HG02798 (cell line): Measurements from ENCODE around the gene LDLRAD4.
"Not testable (repeated sequence)": the region's sequence is repeated elsewhere in the genome, so short reads cannot be mapped to it uniquely, and the experiment has no call there.

Experiments used
- ATAC-seq: cut with Tn5 transposase; IDR thresholded peaks from one replicate; pipeline ENCODE4 v1.9.1; 2021; ENCODE audit warnings: mild to moderate bottlenecking; ENCODE audit not compliant: unreplicated experiment, poor library complexity

The LDLRAD4 gene

GRCh38 chr18:13589316-13589715 lies 370.8 kb downstream of the LDLRAD4 start:
- ATAC-seq = no peak

GRCh38 chr18:13589943-13590342 lies 371.4 kb downstream of the LDLRAD4 start:
- ATAC-seq = no peak

- no peak for ATAC-seq
These were observed 373.7 kb downstream of the LDLRAD4 start for GRCh38 chr18:13592246-13592645.

DNA sequence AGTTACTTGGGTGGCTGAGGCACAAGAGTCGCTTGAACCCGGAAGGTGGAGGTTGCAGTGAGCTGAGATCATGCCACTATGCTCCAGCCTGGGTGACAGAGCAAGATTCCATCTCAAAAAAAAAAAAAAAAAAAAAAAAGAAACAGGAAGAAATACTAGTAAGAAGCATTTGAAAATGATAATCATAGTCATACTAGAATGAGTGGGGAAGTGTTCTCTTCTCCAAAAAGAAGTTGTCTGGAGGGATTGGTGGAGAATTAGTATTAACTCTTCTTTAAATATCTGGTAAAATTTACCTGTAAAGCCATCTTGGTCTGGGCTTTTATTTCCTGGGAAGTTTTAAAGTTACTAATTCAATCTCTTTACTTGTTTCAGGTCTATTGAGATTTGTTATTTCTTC lies 376.0 kb downstream of the LDLRAD4 start:
- no peak for ATAC-seq

- ATAC-seq = no peak
These were observed 378.5 kb downstream of the LDLRAD4 start for GRCh38 chr18:13597068-13597467.

GRCh38 chr18:13598591-13598990 lies 380.0 kb downstream of the LDLRAD4 start:
- no peak for ATAC-seq

- no peak for ATAC-seq
These were observed 380.5 kb downstream of the LDLRAD4 start for GRCh38 chr18:13599031-13599430.

DNA sequence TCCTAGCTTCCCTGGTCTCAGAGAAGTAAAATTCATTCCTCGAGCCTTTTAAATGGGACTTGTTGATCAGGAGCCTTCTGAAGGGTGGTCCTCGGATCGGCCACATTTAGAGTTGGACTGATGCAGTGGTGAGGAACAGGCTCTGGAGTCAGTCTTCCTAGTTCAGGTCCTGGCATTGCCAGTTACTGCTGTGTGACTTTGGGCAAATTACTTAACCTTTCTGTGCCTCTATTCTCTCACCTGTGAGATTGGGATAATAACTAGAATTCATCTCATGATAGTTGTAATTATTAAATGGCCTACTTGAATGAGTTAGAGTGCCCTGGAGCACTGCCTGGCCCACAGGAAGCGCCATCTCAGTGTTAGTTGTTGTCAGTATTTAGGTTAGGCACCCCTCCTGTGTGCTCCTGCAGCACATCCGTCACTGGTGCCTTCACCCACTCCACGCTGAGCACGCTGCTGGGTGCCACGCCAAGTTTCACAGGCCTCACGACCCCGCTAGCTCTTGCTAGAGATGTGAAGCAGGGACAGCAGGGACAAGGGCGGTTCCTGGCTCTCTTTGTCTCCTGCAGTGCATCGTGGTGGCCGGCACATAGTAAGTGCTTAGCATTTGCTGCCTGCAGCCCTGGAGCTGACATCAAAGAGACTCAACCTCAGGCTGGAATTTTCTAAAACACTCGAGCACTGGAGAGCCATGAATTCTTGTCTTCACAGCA lies 384.9 kb downstream of the LDLRAD4 start:
- no peak for ATAC-seq

DNA sequence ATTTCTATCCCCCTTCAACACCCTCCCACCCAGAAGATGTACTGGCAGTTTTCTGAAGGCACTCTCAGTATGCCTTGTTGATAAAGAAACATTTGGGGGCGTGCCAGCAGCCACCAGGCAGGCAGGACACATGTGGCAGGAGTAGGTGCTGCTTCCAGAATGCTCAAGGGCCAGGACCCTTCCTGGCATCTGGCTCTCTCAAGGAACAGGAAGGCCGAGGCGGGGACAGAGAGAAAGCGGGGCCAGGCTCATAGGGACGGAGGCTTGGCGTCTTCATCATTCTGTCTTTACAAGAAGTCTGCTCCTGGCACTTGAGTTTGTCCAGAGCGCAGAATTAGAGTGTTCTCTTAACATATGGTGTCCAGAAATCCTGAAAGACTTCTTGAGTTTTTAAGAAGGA lies 386.2 kb downstream of the LDLRAD4 start:
- ATAC-seq = no peak

- ATAC-seq = no peak
These were observed 386.9 kb downstream of the LDLRAD4 start for GRCh38 chr18:13605477-13605876.

DNA sequence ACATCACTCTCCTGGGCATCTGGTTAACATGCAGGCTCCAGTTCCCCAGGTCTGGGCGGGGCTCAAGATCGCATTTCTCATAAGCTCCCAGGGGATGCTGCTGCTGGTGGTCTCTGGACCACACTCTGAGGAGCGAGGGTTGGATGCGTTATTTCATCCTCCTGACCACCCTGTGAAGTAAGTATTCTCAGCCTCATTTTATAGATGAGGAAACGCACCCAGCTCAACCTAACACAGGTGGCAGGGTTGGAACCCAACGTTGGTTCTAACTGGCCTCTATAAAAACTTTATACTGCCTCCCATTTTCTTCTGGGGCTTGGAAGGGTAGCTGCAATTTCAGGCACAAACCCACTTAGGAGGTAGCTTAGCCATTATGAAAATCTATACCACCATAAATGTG lies 387.3 kb downstream of the LDLRAD4 start:
- no peak for ATAC-seq

DNA sequence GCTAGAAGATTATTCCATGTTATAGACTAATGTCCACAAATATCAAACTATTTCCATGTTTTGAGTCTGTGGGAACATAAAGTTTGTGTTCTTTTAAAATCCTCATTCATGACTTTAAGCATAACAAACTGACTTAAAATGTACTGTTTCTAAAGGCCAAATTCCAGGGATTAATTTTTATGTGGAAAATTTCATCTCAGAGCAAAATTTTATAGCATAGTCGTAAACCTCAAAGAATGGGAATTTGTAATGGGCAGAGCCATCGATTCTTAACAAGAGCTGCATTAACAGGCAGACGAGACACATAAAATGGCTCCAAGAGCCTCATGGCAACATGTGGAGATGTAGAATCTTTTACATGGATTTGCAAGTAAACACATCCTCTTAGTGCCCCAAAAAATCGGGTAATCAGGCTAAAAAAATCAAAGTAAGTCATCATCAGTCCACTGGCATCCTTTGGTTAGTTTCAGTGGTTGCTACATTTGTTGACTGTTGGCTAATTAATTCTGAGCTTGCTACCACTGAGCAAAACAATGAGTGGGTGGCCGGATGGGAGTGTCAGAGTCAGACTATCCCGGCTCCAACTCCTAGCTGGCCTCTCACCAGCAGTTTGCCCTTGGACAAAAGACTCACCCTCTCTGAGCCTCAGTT lies 388.2 kb downstream of the LDLRAD4 start:
- ATAC-seq = no peak

GRCh38 chr18:13608024-13608562 lies 389.5 kb downstream of the LDLRAD4 start:
- ATAC-seq = not testable (repeated sequence)

GRCh38 chr18:13608791-13609532 lies 390.4 kb downstream of the LDLRAD4 start:
- no peak for ATAC-seq

GRCh38 chr18:13610555-13611141 lies 392.1 kb downstream of the LDLRAD4 start:
- no peak for ATAC-seq

- ATAC-seq = peak; percentile 33
These were observed 392.6 kb downstream of the LDLRAD4 start for GRCh38 chr18:13611142-13611600.

GRCh38 chr18:13611601-13612195 lies 393.1 kb downstream of the LDLRAD4 start:
- no peak for ATAC-seq

DNA sequence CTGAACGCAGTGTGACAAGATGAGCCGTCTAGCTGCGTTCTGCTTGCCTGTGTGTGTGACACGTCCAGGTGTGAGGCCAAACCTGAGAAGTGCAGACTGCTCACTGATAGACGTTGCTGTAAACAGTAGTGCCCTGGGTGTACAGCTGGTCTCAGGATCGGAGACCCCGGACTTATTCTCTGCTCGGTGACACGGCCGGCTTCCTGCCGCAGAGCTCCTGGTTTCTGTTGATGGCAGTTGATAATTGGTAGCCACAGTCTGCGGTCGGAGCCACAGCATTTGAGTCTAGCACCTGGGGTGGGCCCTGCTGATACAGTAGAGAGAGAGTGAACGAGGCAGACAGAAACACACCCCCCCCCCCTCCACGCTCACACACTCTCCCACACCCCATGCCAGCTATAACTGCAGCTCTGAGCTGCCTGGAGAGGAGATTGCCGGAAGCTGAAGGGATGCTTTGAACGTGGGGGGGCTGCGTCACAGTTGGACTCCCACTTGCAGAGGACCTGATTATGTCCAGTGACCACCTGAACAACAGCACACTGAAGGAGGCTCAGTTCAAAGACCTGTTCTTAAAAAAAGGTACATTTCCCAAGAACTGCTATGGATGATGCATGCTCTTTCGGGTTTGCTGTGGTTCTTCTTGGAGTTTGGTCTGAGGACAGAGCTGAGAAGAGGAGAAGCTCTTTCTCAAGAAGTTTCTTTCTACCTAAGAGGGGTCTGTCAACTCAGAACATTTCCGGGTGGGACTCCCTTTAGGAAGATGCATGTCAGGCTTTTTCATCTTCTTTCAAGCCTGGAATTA lies 393.8 kb downstream of the LDLRAD4 start:
- ATAC-seq = peak; percentile 72

DNA sequence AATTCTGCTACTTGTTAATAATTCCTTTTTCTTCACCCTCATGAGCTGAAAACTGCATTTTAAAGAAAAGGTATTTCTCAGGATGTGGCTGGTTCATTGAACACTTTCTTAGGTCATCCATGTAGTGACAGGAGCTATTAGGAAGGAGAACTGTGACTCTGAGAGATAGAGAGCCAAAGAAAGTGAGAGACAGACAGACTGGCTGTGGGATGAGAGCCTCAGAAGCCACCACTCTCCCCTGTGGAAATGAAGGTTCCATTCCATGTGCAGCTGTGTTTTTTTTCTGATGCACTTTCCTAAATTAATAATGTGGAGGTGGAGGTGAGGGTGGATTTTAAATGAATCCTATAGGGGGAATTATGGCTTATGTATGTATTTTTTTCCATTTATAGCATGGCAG lies 394.5 kb downstream of the LDLRAD4 start:
- no peak for ATAC-seq
